ENCODE measurements around the gene CTNND1. TPM values are rescaled to one million over a fixed set of nuclear protein-coding genes. Genes with fewer than 3 reads are reported as not detected.
A peak's percentile ranks its signal among the peaks of the same experiment; 100 is the strongest.
"Not testable (repeated sequence)": the region's sequence is repeated elsewhere in the genome, so short reads cannot be mapped to it uniquely, and the experiment has no call there.

The CTNND1 gene
- total RNA-seq, 2 experiments from 2014 or later, result 5.1 to 5.3 TPM

DNA sequence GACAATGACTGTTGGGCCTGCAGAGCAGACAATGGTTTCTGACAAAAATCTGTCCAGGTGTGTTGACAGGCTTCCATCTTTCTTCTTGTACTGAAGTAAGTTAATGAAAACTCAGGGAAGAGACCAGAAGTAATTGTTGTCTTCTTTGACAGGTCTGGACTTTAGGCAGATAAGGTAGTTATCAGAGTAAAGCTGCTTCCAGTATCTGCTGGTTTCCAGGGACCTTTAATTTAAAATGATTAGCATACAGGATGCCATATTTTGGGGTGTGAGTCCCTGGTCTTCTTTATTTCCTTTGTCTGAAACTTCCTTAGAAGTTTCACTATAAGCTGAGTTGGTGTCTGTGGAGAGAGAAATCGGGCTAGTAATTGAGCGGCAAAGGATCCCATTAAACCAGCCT lies 47.8 kb upstream of the CTNND1 start:
- Histone ChIP-seq H2AFZ (ENCODE audit: low read length) (no peak overlapping the region), H3K79me2 (ENCODE audit: insufficient read depth, low read depth, low read length) (peaks cover 59% of the 10 kb centered on the region), H3K27ac (ENCODE audit: low read depth, low read length, poor library complexity, severe bottlenecking) (peak overlapping the region; percentile 82), H3K9me2 (ENCODE audit: insufficient read depth, low read length) (no peaks in the 10 kb centered on the region), H4K20me1 (ENCODE audit: insufficient read depth, low read length) (peaks cover 3% of the 10 kb centered on the region; the same call in 1 of the 2 replicates), H3K4me1 (ENCODE audit: insufficient read depth, low read length, poor library complexity, severe bottlenecking) (peaks cover 28% of the 10 kb centered on the region), H3K36me3 (ENCODE audit: insufficient read depth, low read length) (peaks cover 41% of the 10 kb centered on the region), H3K4me2 (ENCODE audit: low read length) (peak overlapping the region; percentile 93), H3K9me3 (ENCODE audit: low read length) (no peaks in the 10 kb centered on the region), H3K4me3 (ENCODE audit: low read depth, low read length, poor library complexity, severe bottlenecking) (peak overlapping the region; percentile 89)
- TF ChIP-seq EZH2phosphoT487 (IDR thresholded peaks at IDR 0.05; ENCODE audit: borderline replicate concordance, low read depth, low read length), result no peak
- TF ChIP-seq, protein P1, sequence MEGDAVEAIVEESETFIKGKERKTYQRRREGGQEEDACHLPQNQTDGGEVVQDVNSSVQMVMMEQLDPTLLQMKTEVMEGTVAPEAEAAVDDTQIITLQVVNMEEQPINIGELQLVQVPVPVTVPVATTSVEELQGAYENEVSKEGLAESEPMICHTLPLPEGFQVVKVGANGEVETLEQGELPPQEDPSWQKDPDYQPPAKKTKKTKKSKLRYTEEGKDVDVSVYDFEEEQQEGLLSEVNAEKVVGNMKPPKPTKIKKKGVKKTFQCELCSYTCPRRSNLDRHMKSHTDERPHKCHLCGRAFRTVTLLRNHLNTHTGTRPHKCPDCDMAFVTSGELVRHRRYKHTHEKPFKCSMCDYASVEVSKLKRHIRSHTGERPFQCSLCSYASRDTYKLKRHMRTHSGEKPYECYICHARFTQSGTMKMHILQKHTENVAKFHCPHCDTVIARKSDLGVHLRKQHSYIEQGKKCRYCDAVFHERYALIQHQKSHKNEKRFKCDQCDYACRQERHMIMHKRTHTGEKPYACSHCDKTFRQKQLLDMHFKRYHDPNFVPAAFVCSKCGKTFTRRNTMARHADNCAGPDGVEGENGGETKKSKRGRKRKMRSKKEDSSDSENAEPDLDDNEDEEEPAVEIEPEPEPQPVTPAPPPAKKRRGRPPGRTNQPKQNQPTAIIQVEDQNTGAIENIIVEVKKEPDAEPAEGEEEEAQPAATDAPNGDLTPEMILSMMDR (conservative IDR thresholded peaks at IDR 0.05; ENCODE audit: low read length), result no peak
- no peak for DNase-seq (ENCODE audit: low spot score)
- POLR2A ChIA-PET, result interaction anchor here (0.8 to 2.0 kb wide), 8 partner anchors 10 to 30 kb away, joined by 3 to 8 read pairs (median 4); no protein-coding TSS in a partner anchor
- no TSS peak for BruUV-seq (replicated peaks)
- intact Hi-C loops (cut with micrococcal nuclease; ENCODE audit: unreplicated experiment), result no loop called here
- CTCF ChIA-PET (ENCODE audit: unreplicated experiment), result no interaction called here

DNA sequence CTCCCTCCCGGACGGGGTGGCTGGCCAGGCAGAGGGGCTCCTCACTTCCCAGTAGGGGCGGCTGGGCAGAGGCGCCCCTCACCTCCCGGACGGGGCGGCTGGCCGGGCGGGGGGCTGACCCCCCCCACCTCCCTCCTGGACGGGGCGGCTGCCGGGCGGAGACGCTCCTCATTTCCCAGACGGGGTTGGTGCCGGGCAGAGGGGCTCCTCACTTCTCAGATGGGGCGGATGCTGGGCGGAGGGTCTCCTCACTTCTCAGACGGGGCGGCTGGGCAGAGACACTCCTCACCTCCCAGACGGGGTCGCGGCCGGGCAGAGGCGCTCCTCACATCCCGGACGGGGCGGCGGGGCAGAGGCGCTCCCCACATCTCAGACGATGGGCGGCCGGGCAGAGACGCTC lies 44.9 kb upstream of the CTNND1 start:
- CTCF ChIA-PET (ENCODE audit: unreplicated experiment); H3K9me3 ChIP-seq (ENCODE audit: low read length); H3K27ac ChIP-seq (ENCODE audit: low read depth, low read length, poor library complexity, severe bottlenecking); H2AFZ ChIP-seq (ENCODE audit: low read length); H3K4me3 ChIP-seq (ENCODE audit: low read depth, low read length, poor library complexity, severe bottlenecking); POLR2A ChIA-PET; DNase-seq (ENCODE audit: low spot score); intact Hi-C loops (cut with micrococcal nuclease; ENCODE audit: unreplicated experiment); BruUV-seq (replicated peaks); H3K4me2 ChIP-seq (ENCODE audit: low read length); H4K20me1 ChIP-seq (ENCODE audit: insufficient read depth, low read length); H3K9me2 ChIP-seq (ENCODE audit: insufficient read depth, low read length): not testable (repeated sequence)
- Histone ChIP-seq H3K4me1 (ENCODE audit: insufficient read depth, low read length, poor library complexity, severe bottlenecking) (peaks cover 15% of the 10 kb centered on the region), H3K36me3 (ENCODE audit: insufficient read depth, low read length) (peaks cover 66% of the 10 kb centered on the region), H3K79me2 (ENCODE audit: insufficient read depth, low read depth, low read length) (peaks cover 72% of the 10 kb centered on the region)

DNA sequence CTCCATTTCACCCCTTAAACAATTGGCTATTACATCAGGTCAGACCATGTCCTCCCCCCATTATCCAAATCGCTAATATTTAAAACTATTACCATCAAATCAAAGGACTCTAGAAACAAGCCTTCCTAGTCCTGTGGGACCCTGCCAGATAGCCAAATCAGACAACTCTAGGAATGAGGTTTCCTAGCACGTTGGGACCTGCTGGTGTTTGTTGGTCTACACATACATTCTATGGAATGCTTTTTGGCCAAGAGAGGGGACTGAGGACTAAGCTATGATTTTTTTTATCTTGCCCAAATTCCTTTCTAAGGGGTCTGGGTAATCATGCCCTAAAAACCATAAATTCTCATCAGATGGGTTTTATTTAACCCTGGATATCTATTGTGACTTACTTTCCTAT lies 34.4 kb upstream of the CTNND1 start:
- H4K20me1 ChIP-seq (ENCODE audit: insufficient read depth, low read length), result peaks cover 13% of the 10 kb centered on the region
- no peaks in the 10 kb centered on the region for H3K9me2 ChIP-seq (ENCODE audit: insufficient read depth, low read length)
- H3K4me2 ChIP-seq (ENCODE audit: low read length), result no peak overlapping the region
- ChIA-PET CTCF (ENCODE audit: unreplicated experiment) (no interaction called here), POLR2A (interaction anchor here (0.8 to 1.6 kb wide), 4 partner anchors 13 to 55 kb away, joined by 3 to 6 read pairs (median 4); partner anchors contain the start of gene SELENOH)
- TF ChIP-seq EZH2phosphoT487 (IDR thresholded peaks at IDR 0.05; ENCODE audit: borderline replicate concordance, low read depth, low read length), result no peak
- TF ChIP-seq, protein P1 (conservative IDR thresholded peaks at IDR 0.05; ENCODE audit: low read length), result no peak
- BruUV-seq (replicated peaks), result no TSS peak
- intact Hi-C loops (cut with micrococcal nuclease; ENCODE audit: unreplicated experiment), result no loop called here
- DNase-seq (ENCODE audit: low spot score), result no peak
- H3K36me3 ChIP-seq (ENCODE audit: insufficient read depth, low read length), result peaks cover 69% of the 10 kb centered on the region
- no peaks in the 10 kb centered on the region for H3K9me3 ChIP-seq (ENCODE audit: low read length)
- peaks cover 96% of the 10 kb centered on the region for H3K79me2 ChIP-seq (ENCODE audit: insufficient read depth, low read depth, low read length)
- H3K4me1 ChIP-seq (ENCODE audit: insufficient read depth, low read length, poor library complexity, severe bottlenecking), result peaks cover 12% of the 10 kb centered on the region
- no peak overlapping the region for H3K4me3 ChIP-seq (ENCODE audit: low read depth, low read length, poor library complexity, severe bottlenecking)
- no peak overlapping the region for H2AFZ ChIP-seq (ENCODE audit: low read length)
- no peak overlapping the region for H3K27ac ChIP-seq (ENCODE audit: low read depth, low read length, poor library complexity, severe bottlenecking)
